Measurements from ENCODE around the gene HCFC2. TPM values are rescaled to one million over a fixed set of nuclear protein-coding genes. Genes with fewer than 3 reads are reported as not detected.
A peak's percentile ranks its signal among the peaks of the same experiment; 100 is the strongest.
"Not testable (repeated sequence)": the region's sequence is repeated elsewhere in the genome, so short reads cannot be mapped to it uniquely, and the experiment has no call there.

Gene HCFC2
- total RNA-seq, 1 donor from 2014 or later, result 18.5 TPM

- no peak for ATAC-seq
- Histone ChIP-seq H3K27ac (no peak overlapping the region), H3K36me3 (peaks cover 26% of the 10 kb centered on the region), H3K27me3 (ENCODE audit: low read depth) (no peaks in the 10 kb centered on the region), H3K9me3 (no peaks in the 10 kb centered on the region), H3K4me3 (no peak overlapping the region), H3K4me1 (peaks cover 7% of the 10 kb centered on the region)
- TF ChIP-seq, protein P1, sequence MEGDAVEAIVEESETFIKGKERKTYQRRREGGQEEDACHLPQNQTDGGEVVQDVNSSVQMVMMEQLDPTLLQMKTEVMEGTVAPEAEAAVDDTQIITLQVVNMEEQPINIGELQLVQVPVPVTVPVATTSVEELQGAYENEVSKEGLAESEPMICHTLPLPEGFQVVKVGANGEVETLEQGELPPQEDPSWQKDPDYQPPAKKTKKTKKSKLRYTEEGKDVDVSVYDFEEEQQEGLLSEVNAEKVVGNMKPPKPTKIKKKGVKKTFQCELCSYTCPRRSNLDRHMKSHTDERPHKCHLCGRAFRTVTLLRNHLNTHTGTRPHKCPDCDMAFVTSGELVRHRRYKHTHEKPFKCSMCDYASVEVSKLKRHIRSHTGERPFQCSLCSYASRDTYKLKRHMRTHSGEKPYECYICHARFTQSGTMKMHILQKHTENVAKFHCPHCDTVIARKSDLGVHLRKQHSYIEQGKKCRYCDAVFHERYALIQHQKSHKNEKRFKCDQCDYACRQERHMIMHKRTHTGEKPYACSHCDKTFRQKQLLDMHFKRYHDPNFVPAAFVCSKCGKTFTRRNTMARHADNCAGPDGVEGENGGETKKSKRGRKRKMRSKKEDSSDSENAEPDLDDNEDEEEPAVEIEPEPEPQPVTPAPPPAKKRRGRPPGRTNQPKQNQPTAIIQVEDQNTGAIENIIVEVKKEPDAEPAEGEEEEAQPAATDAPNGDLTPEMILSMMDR (IDR thresholded peaks at IDR 0.05), result no peak
- intact Hi-C loops (cut with DNase I), result no loop called here
- no peak for DNase-seq
Observed at GRCh38 chr12:104106965-104107364, 42.6 kb downstream of the HCFC2 start.

- Histone ChIP-seq H3K36me3 (peaks cover 8% of the 10 kb centered on the region), H3K27me3 (ENCODE audit: low read depth) (no peaks in the 10 kb centered on the region), H3K4me1 (peaks cover 7% of the 10 kb centered on the region), H3K27ac (no peak overlapping the region), H3K9me3 (no peaks in the 10 kb centered on the region), H3K4me3 (no peak overlapping the region)
- DNase-seq, result peak; percentile 78
- ATAC-seq, result peak; percentile 85 to 88
- intact Hi-C loops (cut with DNase I), result no loop called here
- TF ChIP-seq, protein P1 (IDR thresholded peaks at IDR 0.05), result peak; percentile 90
Observed at GRCh38 chr12:104108755-104109445, 44.6 kb downstream of the HCFC2 start.

DNA sequence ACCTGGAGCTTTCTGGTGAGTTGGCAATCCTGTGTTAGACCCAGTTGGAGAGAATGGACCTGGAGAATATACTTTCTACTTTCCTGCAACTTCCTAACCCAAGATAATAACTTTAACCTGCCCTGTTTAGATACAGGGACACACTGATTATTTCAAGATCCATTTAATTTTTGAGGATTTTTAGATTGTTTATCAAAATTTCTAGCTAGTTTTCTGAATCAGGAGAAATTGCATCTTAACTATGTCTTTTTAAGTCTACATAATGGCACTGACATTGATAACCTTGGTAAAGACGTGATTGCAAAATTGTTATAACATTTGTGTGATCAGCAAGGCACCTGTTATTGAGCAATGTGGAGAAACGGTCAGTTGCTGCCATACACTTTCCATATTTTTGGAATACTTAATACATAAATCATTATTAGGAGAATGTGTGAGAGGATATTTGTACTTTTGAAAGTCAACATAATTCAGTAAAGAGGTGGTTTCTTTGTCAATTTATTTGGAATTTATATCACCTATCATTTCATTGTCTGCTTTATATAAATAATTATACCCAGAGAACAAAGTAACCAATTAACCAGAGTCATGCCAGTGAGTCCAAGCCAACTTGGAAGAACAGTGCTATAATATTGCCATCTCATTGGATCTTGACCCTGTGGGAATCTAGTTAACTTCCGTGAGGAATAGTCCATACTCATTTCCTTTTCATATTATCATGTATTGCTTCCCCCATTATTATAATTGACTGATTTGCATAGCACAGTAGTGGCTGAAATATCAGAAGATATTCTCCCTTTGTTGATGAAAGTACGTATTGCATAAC, 45.3 kb downstream of the HCFC2 start:
- Histone ChIP-seq H3K9me3 (no peaks in the 10 kb centered on the region), H3K4me1 (peaks cover 7% of the 10 kb centered on the region), H3K4me3 (no peak overlapping the region), H3K36me3 (peaks cover 9% of the 10 kb centered on the region), H3K27me3 (ENCODE audit: low read depth) (no peaks in the 10 kb centered on the region), H3K27ac (no peak overlapping the region)
- TF ChIP-seq, protein P1 (IDR thresholded peaks at IDR 0.05), result no peak
- ATAC-seq (no peak), DNase-seq (no peak)
- intact Hi-C loops (cut with DNase I), result no loop called here

- H3K27me3 ChIP-seq (ENCODE audit: low read depth); H3K9me3 ChIP-seq; H3K27ac ChIP-seq; H3K4me3 ChIP-seq; H3K4me1 ChIP-seq; ATAC-seq; intact Hi-C loops (cut with DNase I); DNase-seq: not testable (repeated sequence)
- H3K36me3 ChIP-seq, result peaks cover 48% of the 10 kb centered on the region
Observed at GRCh38 chr12:104114834-104115586, 50.7 kb downstream of the HCFC2 start.

GRCh38 chr12:104115587-104115975, 51.2 kb downstream of the HCFC2 start:
- H3K36me3 ChIP-seq, result peaks cover 53% of the 10 kb centered on the region
- DNase-seq (no peak), ATAC-seq (no peak)
- no peaks in the 10 kb centered on the region for H3K27me3 ChIP-seq (ENCODE audit: low read depth)
- H3K27ac ChIP-seq, result no peak overlapping the region
- H3K4me3 ChIP-seq, result no peak overlapping the region
- intact Hi-C loops (cut with DNase I), result no loop called here
- no peaks in the 10 kb centered on the region for H3K9me3 ChIP-seq
- TF ChIP-seq, protein P1 (IDR thresholded peaks at IDR 0.05), result no peak
- H3K4me1 ChIP-seq, result no peaks in the 10 kb centered on the region

Measured in lower lobe of right lung (tissue), 2 donors.